Natural killer cell treated with Interleukin-12 subunit alpha and Interleukin-12 subunit beta and Interleukin-15 and Interleukin-18, amount 100 ng/mL, for 72 hours (primary cell): Measurements from ENCODE around the gene RNF114. TPM values are rescaled to one million over a fixed set of nuclear protein-coding genes. Genes with fewer than 3 reads are reported as not detected.
A peak's percentile ranks its signal among the peaks of the same experiment; 100 is the strongest.

Experiments
- ATAC-seq, 2 donors: fragments of 150-1000 bp; cut with Tn5 transposase in 1 of 2; sonication (Bioruptor Pico), chemical (Tn5 transposase) in 1 of 2; 2 replicates each; pipeline ENCODE4 v1.10.0; 2021
- DNase-seq: peaks from one replicate; pipeline ENCODE4 v3.0.0; 2022; ENCODE audit warnings: low spot score
- H3K27ac Mint-ChIP-seq, 2 donors: 1 replicate in 1 of 2; 2 replicates in 1 of 2; pipeline ENCODE4 v1.8.0; 2022; ENCODE audit warnings: mixed read lengths in 2 of 2, mild to moderate bottlenecking in 1 of 2, moderate library complexity in 1 of 2
- H3K27me3 Mint-ChIP-seq, 2 donors: 1 replicate in 1 of 2; 2 replicates in 1 of 2; pipeline ENCODE4 v1.8.0; 2022; ENCODE audit warnings: mixed read lengths in 2 of 2
- H3K36me3 Mint-ChIP-seq: one replicate; pipeline ENCODE4 v1.8.0; 2022; ENCODE audit warnings: mixed read lengths
- H3K4me1 Mint-ChIP-seq, 2 donors: 1 replicate in 1 of 2; 2 replicates in 1 of 2; pipeline ENCODE4 v1.8.0; 2022; ENCODE audit warnings: low read depth in 2 of 2, mixed read lengths in 2 of 2, mild to moderate bottlenecking in 1 of 2
- H3K4me3 Mint-ChIP-seq: one replicate; pipeline ENCODE4 v1.8.0; 2022; ENCODE audit warnings: mixed read lengths
- H3K9me3 Mint-ChIP-seq: 2 replicates; pipeline ENCODE4 v1.8.0; 2022; ENCODE audit warnings: mixed read lengths
- total RNA-seq, 2 donors: library from RNA; stranded (reverse); gene quantifications; one replicate each; pipeline ENCODE4 v1.2.3, GENCODE V29; 2022

RNF114 gene
- total RNA-seq, 2 donors from 2014 or later: 69.9 to 79.3 TPM

GRCh38 chr20:49928411-49929141 lies 7.6 kb upstream of the RNF114 start:
- H3K27ac Mint-ChIP-seq: no peak overlapping the region
- peak; percentile 80 for DNase-seq
- peaks cover 0 to 5% of the 10 kb centered on the region in 2 donors for H3K4me1 Mint-ChIP-seq
- H3K4me3 Mint-ChIP-seq: no peak overlapping the region
- peaks cover 5% of the 10 kb centered on the region in 2 donors for H3K27me3 Mint-ChIP-seq
- no peaks in the 10 kb centered on the region for H3K36me3 Mint-ChIP-seq
- ATAC-seq: peak; percentile 75 to 88
- no peaks in the 10 kb centered on the region for H3K9me3 Mint-ChIP-seq

DNA sequence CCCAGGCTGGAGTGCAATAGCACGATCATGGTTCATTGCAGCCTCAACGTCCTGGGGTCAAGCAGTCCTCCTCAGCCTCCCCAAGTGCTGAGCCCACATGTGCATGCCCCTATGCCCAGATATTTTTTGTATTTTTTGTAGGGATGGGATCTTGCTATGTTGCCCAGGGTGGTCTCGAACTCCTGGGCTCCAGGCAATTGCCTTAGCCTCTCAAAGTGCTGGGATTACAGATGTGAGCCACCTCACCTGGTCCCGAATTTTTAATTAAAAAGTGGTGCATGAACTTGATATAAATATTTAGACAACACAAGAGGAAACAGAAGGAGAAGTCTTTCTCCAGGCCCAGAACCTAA lies 7.1 kb upstream of the RNF114 start:
- H3K4me3 Mint-ChIP-seq: no peak overlapping the region
- H3K27me3 Mint-ChIP-seq: peaks cover 5% of the 10 kb centered on the region in 2 donors
- DNase-seq: no peak
- no peaks in the 10 kb centered on the region for H3K36me3 Mint-ChIP-seq
- no peak overlapping the region for H3K27ac Mint-ChIP-seq
- peaks cover 3 to 9% of the 10 kb centered on the region in 2 donors for H3K4me1 Mint-ChIP-seq
- ATAC-seq: no peak
- no peaks in the 10 kb centered on the region for H3K9me3 Mint-ChIP-seq

GRCh38 chr20:49935746-49936152 lies 448 bp upstream of the RNF114 start:
- no peak for DNase-seq
- no peak for ATAC-seq
- H3K36me3 Mint-ChIP-seq: no peaks in the 10 kb centered on the region
- peaks cover 40 to 42% of the 10 kb centered on the region in 2 donors for H3K4me1 Mint-ChIP-seq
- peak overlapping the region in 1 of 2 donors; percentile 74 for H3K27ac Mint-ChIP-seq
- H3K9me3 Mint-ChIP-seq: no peaks in the 10 kb centered on the region
- H3K27me3 Mint-ChIP-seq: no peaks in the 10 kb centered on the region
- H3K4me3 Mint-ChIP-seq: peak overlapping the region; percentile 94

DNA sequence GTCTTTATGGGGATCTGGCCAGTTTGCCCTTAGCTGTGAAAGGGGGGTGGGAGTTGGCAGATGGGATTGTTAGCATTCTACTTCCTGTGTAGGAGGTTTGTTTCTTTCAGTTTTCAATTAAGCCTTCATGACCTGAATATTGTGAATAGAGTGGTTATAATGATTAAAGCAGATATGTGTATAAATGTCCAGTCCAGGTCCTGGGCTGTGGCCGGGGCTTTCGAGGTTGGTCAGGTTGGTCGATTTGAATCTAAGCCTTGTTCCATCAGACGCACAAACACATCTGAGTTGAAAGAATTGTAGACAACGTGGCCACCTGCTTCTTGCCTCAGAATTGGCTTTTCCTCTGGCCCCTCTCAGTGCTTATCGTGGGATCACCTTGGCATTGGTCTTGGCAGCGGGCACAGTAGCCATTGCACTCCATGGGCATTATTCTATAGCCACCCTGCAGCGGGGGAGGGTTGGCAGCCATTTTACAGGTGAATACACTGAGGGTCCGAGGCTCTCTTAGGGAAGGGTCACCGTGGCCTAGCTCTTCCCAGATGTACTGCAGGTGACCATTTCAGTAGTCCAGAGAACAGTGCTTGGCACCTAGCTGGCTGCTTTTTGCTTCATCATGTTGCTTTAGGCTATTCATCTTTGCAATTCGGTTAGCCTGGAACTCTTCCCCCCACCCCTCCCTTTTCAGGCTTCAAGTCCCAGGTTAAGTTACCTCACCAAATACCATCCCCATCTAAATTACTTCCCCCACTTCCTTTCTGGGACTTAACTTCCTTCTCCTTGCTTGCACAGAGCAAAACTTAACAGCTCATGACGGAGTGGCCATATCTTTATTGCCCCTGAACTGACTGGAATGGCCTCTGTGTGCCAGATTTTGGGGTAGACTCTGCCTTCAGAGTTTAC lies 1.1 kb downstream of the RNF114 start:
- H3K27ac Mint-ChIP-seq: peak overlapping the region; percentile 70 to 96
- H3K4me1 Mint-ChIP-seq: peaks cover 49 to 51% of the 10 kb centered on the region in 2 donors
- no peaks in the 10 kb centered on the region for H3K9me3 Mint-ChIP-seq
- peaks cover 7% of the 10 kb centered on the region for H3K36me3 Mint-ChIP-seq
- H3K4me3 Mint-ChIP-seq: peak overlapping the region; percentile 94
- H3K27me3 Mint-ChIP-seq: no peaks in the 10 kb centered on the region
- peak in 1 of 2 donors; percentile 32 for ATAC-seq
- no peak for DNase-seq

DNA sequence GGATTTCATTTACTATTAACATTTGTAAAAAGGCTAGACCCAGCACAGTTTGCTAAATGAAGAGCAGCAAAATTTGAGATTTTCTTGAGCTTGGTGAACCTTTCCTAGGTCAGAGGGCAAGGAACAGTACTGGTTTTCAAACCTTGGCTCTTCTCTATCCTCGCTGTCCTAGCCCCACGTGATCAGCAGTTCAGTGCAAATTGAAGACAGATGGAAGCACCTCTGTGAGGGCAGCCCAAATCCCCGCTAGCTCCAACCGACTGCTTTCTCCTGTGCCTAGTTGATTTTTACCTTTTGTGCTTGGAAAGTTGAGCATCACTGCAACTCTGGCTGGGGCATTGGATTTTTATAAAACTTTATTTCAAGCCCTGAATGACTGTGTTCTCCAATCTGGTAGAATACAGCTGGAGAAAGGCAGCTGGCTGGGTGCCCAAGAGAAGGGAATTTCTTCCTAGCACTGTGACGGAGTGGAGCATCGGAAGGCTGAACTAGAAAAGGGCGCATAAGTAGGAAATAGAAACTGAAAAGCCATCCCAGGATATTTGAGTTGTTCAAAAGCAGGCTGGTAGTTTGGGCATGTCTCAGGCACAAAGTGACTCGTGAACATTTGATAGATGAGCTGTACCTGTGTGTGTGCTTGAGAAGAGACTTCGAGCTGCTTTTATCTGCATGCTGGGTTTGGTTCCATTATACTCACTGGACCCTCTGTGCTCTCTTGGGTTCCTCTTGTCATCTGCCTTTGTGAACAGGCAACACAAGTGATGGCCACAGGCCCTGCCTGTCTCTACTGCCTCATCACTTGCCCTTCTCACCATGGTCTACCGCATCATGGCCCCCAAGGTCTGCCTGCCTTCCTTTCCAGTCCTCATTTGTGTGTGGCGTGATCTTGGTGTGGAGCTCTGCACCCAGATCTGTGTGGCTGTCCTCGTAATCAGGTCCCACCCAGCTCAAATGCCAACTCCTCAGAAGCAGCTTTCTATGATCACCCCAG lies 2.3 kb downstream of the RNF114 start:
- Mint-ChIP-seq H3K36me3 (peaks cover 7% of the 10 kb centered on the region), H3K9me3 (no peaks in the 10 kb centered on the region), H3K27me3 (no peaks in the 10 kb centered on the region), H3K27ac (peak overlapping the region; percentile 70 to 96), H3K4me3 (peak overlapping the region; percentile 94), H3K4me1 (peaks cover 49 to 51% of the 10 kb centered on the region in 2 donors)
- ATAC-seq (no peak), DNase-seq (no peak)

GRCh38 chr20:49941456-49941855 lies 5.3 kb downstream of the RNF114 start:
- H3K27ac Mint-ChIP-seq: no peak overlapping the region
- no peak for ATAC-seq
- peaks cover 8% of the 10 kb centered on the region for H3K36me3 Mint-ChIP-seq
- peaks cover 39 to 45% of the 10 kb centered on the region in 2 donors for H3K4me1 Mint-ChIP-seq
- H3K27me3 Mint-ChIP-seq: no peaks in the 10 kb centered on the region
- no peak overlapping the region for H3K4me3 Mint-ChIP-seq
- no peaks in the 10 kb centered on the region for H3K9me3 Mint-ChIP-seq
- no peak for DNase-seq

GRCh38 chr20:49942303-49942702 lies 6.1 kb downstream of the RNF114 start:
- Mint-ChIP-seq H3K4me1 (peaks cover 31 to 40% of the 10 kb centered on the region in 2 donors), H3K4me3 (no peak overlapping the region), H3K27me3 (no peaks in the 10 kb centered on the region), H3K9me3 (no peaks in the 10 kb centered on the region), H3K36me3 (peaks cover 16% of the 10 kb centered on the region), H3K27ac (no peak overlapping the region)
- no peak for DNase-seq
- ATAC-seq: no peak

- H3K9me3 Mint-ChIP-seq: no peaks in the 10 kb centered on the region
- DNase-seq (no peak), ATAC-seq (no peak)
- no peaks in the 10 kb centered on the region for H3K27me3 Mint-ChIP-seq
- H3K27ac Mint-ChIP-seq: no peak overlapping the region
- no peak overlapping the region for H3K4me3 Mint-ChIP-seq
- H3K36me3 Mint-ChIP-seq: peaks cover 22% of the 10 kb centered on the region
- peaks cover 25 to 38% of the 10 kb centered on the region in 2 donors for H3K4me1 Mint-ChIP-seq
These were observed 6.7 kb downstream of the RNF114 start for GRCh38 chr20:49942942-49943341.

GRCh38 chr20:49945306-49945700 lies 9.1 kb downstream of the RNF114 start:
- DNase-seq (no peak), ATAC-seq (no peak)
- no peak overlapping the region for H3K4me3 Mint-ChIP-seq
- no peaks in the 10 kb centered on the region for H3K9me3 Mint-ChIP-seq
- peaks cover 17 to 23% of the 10 kb centered on the region in 2 donors for H3K4me1 Mint-ChIP-seq
- no peak overlapping the region for H3K27ac Mint-ChIP-seq
- peaks cover 34% of the 10 kb centered on the region for H3K36me3 Mint-ChIP-seq
- H3K27me3 Mint-ChIP-seq: no peaks in the 10 kb centered on the region

DNA sequence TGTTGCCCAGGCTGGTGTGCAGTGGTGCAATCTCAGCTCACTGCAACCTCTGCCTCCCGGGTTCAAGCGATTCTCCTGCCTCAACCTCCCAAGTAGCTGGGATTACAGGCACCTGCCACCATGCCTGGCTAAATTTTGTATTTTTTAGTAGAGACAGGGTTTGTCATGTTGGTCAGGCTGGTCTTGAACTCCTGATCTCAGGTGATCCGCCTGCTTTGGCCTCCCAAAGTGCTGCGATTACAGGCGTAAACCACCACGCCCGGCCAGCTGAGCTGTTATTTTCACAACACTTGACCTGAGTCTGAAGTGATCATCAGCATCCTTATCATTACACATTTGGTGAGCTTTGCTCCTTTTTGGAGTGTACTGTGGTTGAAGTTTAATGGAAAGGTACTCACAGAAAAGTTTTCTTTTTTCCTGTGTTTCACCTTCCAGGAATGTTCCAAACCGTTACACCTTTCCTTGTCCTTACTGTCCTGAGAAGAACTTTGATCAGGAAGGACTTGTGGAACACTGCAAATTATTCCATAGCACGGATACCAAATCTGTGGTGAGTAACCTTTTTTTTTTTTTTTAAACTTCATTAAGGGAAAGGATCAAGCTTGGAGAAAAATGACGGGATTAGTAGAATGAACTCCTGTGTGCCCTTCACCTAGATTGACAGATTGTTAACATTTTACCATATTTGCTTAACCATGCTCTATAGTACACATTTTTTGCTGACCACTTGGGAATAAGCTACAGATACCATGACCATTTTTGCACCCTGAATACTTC lies 9.7 kb downstream of the RNF114 start:
- Mint-ChIP-seq H3K27me3 (no peaks in the 10 kb centered on the region), H3K4me1 (peaks cover 18 to 21% of the 10 kb centered on the region in 2 donors), H3K36me3 (peaks cover 34% of the 10 kb centered on the region), H3K9me3 (no peaks in the 10 kb centered on the region), H3K4me3 (no peak overlapping the region), H3K27ac (no peak overlapping the region)
- ATAC-seq (no peak), DNase-seq (no peak)

DNA sequence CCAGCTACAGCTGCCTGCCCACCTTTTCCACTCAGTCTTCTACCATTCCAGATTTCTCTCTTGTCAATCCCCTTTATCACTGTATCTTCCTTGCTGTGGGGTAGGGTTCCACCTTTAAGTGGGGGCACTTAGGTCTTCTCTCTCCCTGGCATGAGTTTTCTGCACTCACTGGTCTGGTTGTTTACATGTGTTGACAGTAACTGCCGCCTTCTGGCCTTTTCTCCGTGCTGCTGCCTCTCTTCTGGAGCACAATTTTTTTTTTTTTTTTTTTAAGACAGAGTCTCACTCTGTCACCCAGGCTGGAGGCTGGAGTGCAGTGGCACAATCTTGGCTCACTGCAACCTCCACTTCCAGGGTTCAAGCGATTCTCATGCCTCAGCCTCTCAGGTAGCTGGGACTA lies 12.0 kb downstream of the RNF114 start:
- Mint-ChIP-seq H3K4me3 (no peak overlapping the region), H3K9me3 (no peaks in the 10 kb centered on the region), H3K27me3 (no peaks in the 10 kb centered on the region), H3K36me3 (peaks cover 36% of the 10 kb centered on the region), H3K4me1 (peaks cover 17% of the 10 kb centered on the region in 2 donors), H3K27ac (peak overlapping the region in 1 of 2 donors; percentile 24)
- DNase-seq (no peak), ATAC-seq (no peak)

DNA sequence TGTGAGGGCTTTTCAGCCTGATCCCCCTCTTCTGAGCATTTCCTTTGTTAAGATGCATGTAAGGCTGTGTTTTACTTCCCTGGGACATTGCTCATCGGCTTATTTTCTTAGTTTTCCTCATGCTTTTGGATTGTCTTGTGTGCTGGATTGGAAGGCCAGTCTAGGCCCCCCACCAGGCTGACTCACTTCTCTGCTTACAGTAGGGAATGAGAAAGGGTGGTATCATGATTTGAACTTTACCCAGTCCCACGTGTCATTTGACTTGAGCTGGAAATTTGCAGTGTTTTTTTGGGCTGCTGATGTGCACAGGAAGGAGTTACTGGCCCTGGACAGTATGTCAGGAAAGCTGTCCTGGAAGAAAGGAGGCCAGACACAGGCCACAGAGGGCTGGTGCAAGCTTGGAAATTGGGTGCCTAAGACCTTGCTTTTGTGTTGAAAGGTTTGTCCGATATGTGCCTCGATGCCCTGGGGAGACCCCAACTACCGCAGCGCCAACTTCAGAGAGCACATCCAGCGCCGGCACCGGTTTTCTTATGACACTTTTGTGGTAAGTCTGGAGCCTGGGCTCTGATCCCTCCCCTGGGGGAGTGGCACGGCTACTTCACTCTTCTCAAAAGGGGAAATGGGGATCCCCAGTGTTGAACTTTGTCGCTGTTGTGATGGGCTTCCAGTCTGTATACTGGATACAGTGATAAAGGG lies 12.8 kb downstream of the RNF114 start:
- Mint-ChIP-seq H3K4me1 (peaks cover 15 to 17% of the 10 kb centered on the region in 2 donors), H3K36me3 (peaks cover 36% of the 10 kb centered on the region), H3K4me3 (no peak overlapping the region), H3K27me3 (no peaks in the 10 kb centered on the region), H3K9me3 (no peaks in the 10 kb centered on the region), H3K27ac (peak overlapping the region in 1 of 2 donors; percentile 24)
- ATAC-seq (no peak), DNase-seq (no peak)
